Endothelial cell of umbilical vein (primary cell): ENCODE data around the gene CFAP45. TPM values are rescaled to one million over a fixed set of nuclear protein-coding genes. Genes with fewer than 3 reads are reported as not detected.

ENCODE experiments used
- BruUV-seq: library from RNA; stranded (reverse); fragments of 400-500 nt; replicated peaks from 2 replicates; lab custom pipeline; 2021; lab: Mats Ljungman, UMichigan
- CTCF ChIA-PET: fragments of 300-600, 350-600 bp; sonication (Branson Sonifier 250); formaldehyde crosslinking; loops from one replicate; lab custom pipeline; 2021; ENCODE audit warnings: antibody characterized with exemption, inconsistent platforms; lab: Charles Lee
- POLR2A ChIA-PET: fragments of 300-600, 350-600 bp; sonication (Branson Sonifier 250); formaldehyde crosslinking; loops from one replicate; lab custom pipeline; 2021; ENCODE audit warnings: antibody characterized with exemption, inconsistent platforms; lab: Charles Lee
- DNase-seq: peaks from one replicate; pipeline ENCODE4 v3.0.0-alpha.2; 2011; ENCODE audit warnings: low read depth, low spot score
- FAIRE-seq: peaks from 2 replicates; lab custom pipeline; 2011; peaks lifted over from hg19 to GRCh38; lab: Jason Lieb, UNC
- H2AFZ ChIP-seq: 2 replicates; pipeline ENCODE4 v1.6.0; 2012; ENCODE audit warnings: low read depth, low read length, control low read depth, inconsistent platforms
- H3K27ac ChIP-seq: 2 replicates; pipeline ENCODE4 v1.5.1; 2011; ENCODE audit warnings: low read depth, mild to moderate bottlenecking, control low read depth, low read length, moderate library complexity; ENCODE audit not compliant: insufficient read depth
- H3K27me3 ChIP-seq, 2 experiments: 2 replicates each; pipeline versions ENCODE4 v1.6.0 to v1.6.1; 2011; ENCODE audit warnings: low read length in 2 of 2, mixed read lengths in 1 of 2; ENCODE audit not compliant: control insufficient read depth in 2 of 2, insufficient read depth in 2 of 2
- H3K36me3 ChIP-seq, 2 experiments: 2 replicates in 1 of 2; 3 replicates in 1 of 2; pipeline ENCODE4 v1.5.1; 2011; ENCODE audit warnings: low read length in 2 of 2, mild to moderate bottlenecking in 1 of 2, moderate library complexity in 1 of 2; ENCODE audit not compliant: control insufficient read depth in 2 of 2, insufficient read depth in 2 of 2; ENCODE audit errors: extremely low read depth in 1 of 2
- H3K4me1 ChIP-seq: 3 replicates; pipeline ENCODE4 v1.5.1; 2011; ENCODE audit warnings: mild to moderate bottlenecking, low read length; ENCODE audit not compliant: control insufficient read depth, insufficient read depth; ENCODE audit errors: extremely low read depth
- H3K4me2 ChIP-seq: 2 replicates; pipeline ENCODE4 v1.6.1; 2011; ENCODE audit warnings: low read length, control low read depth, mixed read lengths; ENCODE audit not compliant: insufficient read depth
- H3K4me3 ChIP-seq, 3 experiments: fragments of 200-600 bp in 1 of 3; sonication (generic), shearing (Covaris generic) in 1 of 3; replicated peaks in 1 of 3; 2 replicates each; pipeline ENCODE4 v1.5.1; 2011 to 2016; ENCODE audit warnings: control low read depth in 3 of 3, low read length in 3 of 3, mild to moderate bottlenecking in 2 of 3, inconsistent platforms in 1 of 3, low read depth in 1 of 3, moderate library complexity in 1 of 3; ENCODE audit not compliant: insufficient read depth in 1 of 3
- H3K79me2 ChIP-seq: 2 replicates; pipeline ENCODE4 v1.6.0; 2012; ENCODE audit warnings: low read length, inconsistent platforms; ENCODE audit not compliant: control insufficient read depth, insufficient read depth
- H3K9ac ChIP-seq: replicated peaks from 2 replicates; pipeline ENCODE3; 2011; ENCODE audit warnings: low read length, control low read depth; ENCODE audit not compliant: insufficient read depth; ENCODE audit errors: extremely low read depth
- H3K9me1 ChIP-seq: replicated peaks from 3 replicates; pipeline ENCODE4 v1.6.0; 2011; ENCODE audit warnings: mild to moderate bottlenecking, low read length; ENCODE audit not compliant: control insufficient read depth, insufficient read depth; ENCODE audit errors: extremely low read depth
- H3K9me3 ChIP-seq: replicated peaks from 2 replicates; pipeline ENCODE4 v1.5.1; 2012; ENCODE audit warnings: low read length, inconsistent platforms; ENCODE audit not compliant: control insufficient read depth, insufficient read depth
- H4K20me1 ChIP-seq: replicated peaks from 2 replicates; pipeline ENCODE3; 2011; ENCODE audit warnings: mild to moderate bottlenecking, low read length; ENCODE audit not compliant: control insufficient read depth, insufficient read depth; ENCODE audit errors: extremely low read depth
- FOS ChIP-seq: IDR thresholded peaks from 2 replicates; pipeline ENCODE4 v1.6.1; 2011; ENCODE audit warnings: mild to moderate bottlenecking, low read length, moderate library complexity, borderline replicate concordance; ENCODE audit not compliant: insufficient read depth
- GATA2 ChIP-seq: IDR thresholded peaks from 2 replicates; pipeline ENCODE4 v1.7.0; 2011; ENCODE audit warnings: low read depth, mild to moderate bottlenecking, moderate library complexity, mixed read lengths, low read length; ENCODE audit not compliant: insufficient read length, insufficient read depth
- MYC ChIP-seq: IDR thresholded peaks from one replicate; pipeline ENCODE4 v1.6.1; 2011; ENCODE audit warnings: mild to moderate bottlenecking, low read depth, low read length
- POLR2A ChIP-seq: IDR thresholded peaks from 2 replicates; pipeline ENCODE4 v1.6.1; 2012; ENCODE audit warnings: low read depth, mild to moderate bottlenecking, control low read depth, low read length
- POLR2AphosphoS5 ChIP-seq: IDR thresholded peaks from 2 replicates; pipeline ENCODE4 v1.6.1; 2012; ENCODE audit warnings: low read depth, mild to moderate bottlenecking, control low read depth, low read length, moderate library complexity; ENCODE audit not compliant: insufficient read depth
- dilution Hi-C: fragments of 300-500 bp; cut with MboI; formaldehyde crosslinking; loops from one replicate; pipeline ENCODE4 v1.15.0; 2019; ENCODE audit warnings: low sequenced_read_pairs; ENCODE audit not compliant: extremely low pct_ligation_motif_present
- intact Hi-C: fragments of 100-400 bp; cut with micrococcal nuclease; formaldehyde crosslinking; loops from one replicate; pipeline ENCODE4 v1.10.0; 2022
- polyA plus RNA-seq, 4 experiments: library from polyadenylated mRNA; depleted of rRNA in 3 of 4; stranded (reverse) in 3 of 4; unstranded in 1 of 4; fragments of >200 nt; gene quantifications; 2 replicates each; pipeline versions ENCODE4 v1.2.1 to v1.2.3, GENCODE V29; 2011 to 2012; ENCODE audit warnings: missing spikeins in 1 of 4
- total RNA-seq: library from RNA; stranded (reverse); gene quantifications from 2 replicates; pipeline ENCODE4 v1.2.3, GENCODE V29; 2021
- TF ChIP-seq, protein P1 (sequence below), 2 donors: IDR thresholded peaks; 1 replicate in 1 of 2; 2 replicates in 1 of 2; pipeline ENCODE4 v1.5.1; 2011; ENCODE audit warnings: low read length in 2 of 2, mild to moderate bottlenecking in 2 of 2, moderate library complexity in 2 of 2, control low read depth in 1 of 2, inconsistent platforms in 1 of 2, low read depth in 1 of 2; ENCODE audit not compliant: insufficient read depth in 1 of 2; ENCODE audit errors: extremely low read depth in 1 of 2

Gene CFAP45
- total and polyA plus RNA-seq, 2 donors (not counting 3 experiments of a cell fraction or from before 2014, with no cell fraction given): 0.25 to 2.5 TPM

DNA sequence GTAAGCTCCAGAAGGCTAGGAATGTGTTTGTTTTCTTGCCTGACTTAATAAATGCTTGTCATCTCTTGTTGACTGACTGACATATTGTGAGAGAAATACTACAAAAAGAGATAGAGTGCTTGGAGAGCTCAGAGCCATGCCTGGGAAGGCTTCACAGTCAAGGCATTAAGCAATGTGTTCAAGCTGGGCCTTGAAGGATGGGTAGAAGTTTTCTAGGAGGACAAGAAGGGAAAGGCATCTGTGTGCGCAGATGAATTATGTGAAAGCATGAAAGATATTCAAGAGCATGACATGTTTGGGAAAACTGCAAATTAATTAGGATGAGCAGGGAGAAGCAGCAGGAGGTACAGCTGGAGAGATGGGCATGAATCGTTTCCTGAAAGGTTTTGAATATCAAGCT lies 67.7 kb downstream of the CFAP45 start:
- Histone ChIP-seq H3K27ac (no peak overlapping the region), H3K27me3 (no peaks in the 10 kb centered on the region), H3K79me2 (no peaks in the 10 kb centered on the region), H3K9me1 (no peaks in the 10 kb centered on the region), H3K4me2 (no peak overlapping the region), H3K4me3 (no peak overlapping the region), H3K9me3 (no peaks in the 10 kb centered on the region), H3K9ac (no peak overlapping the region), H4K20me1 (no peaks in the 10 kb centered on the region), H3K4me1 (no peaks in the 10 kb centered on the region), H3K36me3 (no peaks in the 10 kb centered on the region), H2AFZ (no peak overlapping the region)
- CTCF ChIA-PET: interaction anchor here (0.7 to 9.0 kb wide), 9 partner anchors 10 to 700 kb away, joined by 3 to 71 read pairs (median 4); partner anchors contain the start of gene DUSP23
- no peak for DNase-seq
- no TSS peak for BruUV-seq
- dilution Hi-C loops (no loop called here), intact Hi-C loops (no loop called here)
- FAIRE-seq: no peak
- TF ChIP-seq POLR2AphosphoS5 (no peak), POLR2A (no peak), FOS (no peak), GATA2 (no peak), MYC (no peak)
- TF ChIP-seq, protein P1, sequence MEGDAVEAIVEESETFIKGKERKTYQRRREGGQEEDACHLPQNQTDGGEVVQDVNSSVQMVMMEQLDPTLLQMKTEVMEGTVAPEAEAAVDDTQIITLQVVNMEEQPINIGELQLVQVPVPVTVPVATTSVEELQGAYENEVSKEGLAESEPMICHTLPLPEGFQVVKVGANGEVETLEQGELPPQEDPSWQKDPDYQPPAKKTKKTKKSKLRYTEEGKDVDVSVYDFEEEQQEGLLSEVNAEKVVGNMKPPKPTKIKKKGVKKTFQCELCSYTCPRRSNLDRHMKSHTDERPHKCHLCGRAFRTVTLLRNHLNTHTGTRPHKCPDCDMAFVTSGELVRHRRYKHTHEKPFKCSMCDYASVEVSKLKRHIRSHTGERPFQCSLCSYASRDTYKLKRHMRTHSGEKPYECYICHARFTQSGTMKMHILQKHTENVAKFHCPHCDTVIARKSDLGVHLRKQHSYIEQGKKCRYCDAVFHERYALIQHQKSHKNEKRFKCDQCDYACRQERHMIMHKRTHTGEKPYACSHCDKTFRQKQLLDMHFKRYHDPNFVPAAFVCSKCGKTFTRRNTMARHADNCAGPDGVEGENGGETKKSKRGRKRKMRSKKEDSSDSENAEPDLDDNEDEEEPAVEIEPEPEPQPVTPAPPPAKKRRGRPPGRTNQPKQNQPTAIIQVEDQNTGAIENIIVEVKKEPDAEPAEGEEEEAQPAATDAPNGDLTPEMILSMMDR (IDR thresholded peaks at IDR 0.05; ENCODE audit: extremely low read depth in 1 of 2, insufficient read depth in 1 of 2, low read depth in 1 of 2, low read length in 2 of 2): no peak
- POLR2A ChIA-PET: no interaction called here
